HepG2 (cell line): Measurements from ENCODE around the gene POU2F1. TPM values are rescaled to one million over a fixed set of nuclear protein-coding genes. Genes with fewer than 3 reads are reported as not detected.

Experiments used
- BRCA1 ChIP-seq: sonication (generic); formaldehyde crosslinking; IDR thresholded peaks from 2 replicates; pipeline ENCODE4 v1.4.0; 2020; ENCODE audit warnings: missing genetic modification reagents
- CAMTA2 ChIP-seq: sonication (generic); formaldehyde crosslinking; IDR thresholded peaks from 2 replicates; pipeline ENCODE4 v1.4.0; 2020; ENCODE audit warnings: mild to moderate bottlenecking, missing genetic modification reagents, borderline replicate concordance
- CBX2 ChIP-seq, 2 experiments: fragments of 200-600 bp in 1 of 2; sonication (generic); formaldehyde crosslinking in 1 of 2; IDR thresholded peaks; 2 replicates each; pipeline versions ENCODE4 v1.7.0 to v1.8.1; 2018 to 2022; ENCODE audit warnings: low read depth in 2 of 2, low read length in 1 of 2, mild to moderate bottlenecking in 1 of 2, missing genetic modification reagents in 1 of 2
- CEBPG ChIP-seq: IDR thresholded peaks from 2 replicates; pipeline ENCODE4 v1.6.1; 2016
- DNMT3B ChIP-seq: conservative IDR thresholded peaks from 2 replicates; pipeline ENCODE4 v1.6.1; 2016; ENCODE audit warnings: missing biosample characterization, control low read depth
- IRX3 ChIP-seq: sonication (generic); formaldehyde crosslinking; IDR thresholded peaks from 2 replicates; pipeline ENCODE4 v1.8.1; 2023; ENCODE audit warnings: mild to moderate bottlenecking, low read depth, missing genetic modification reagents, borderline replicate concordance
- KDM6A ChIP-seq: IDR thresholded peaks from 2 replicates; pipeline ENCODE4 v1.6.1; 2016; ENCODE audit warnings: low read depth
- KLF16 ChIP-seq, 2 experiments: sonication (generic) in 1 of 2; formaldehyde crosslinking in 1 of 2; IDR thresholded peaks; 2 replicates each; pipeline versions ENCODE4 v1.6.1 to v1.8.0; 2016 to 2023; ENCODE audit warnings: missing genetic modification reagents in 2 of 2, missing compliant biosample characterization in 1 of 2
- KLF6 ChIP-seq: IDR thresholded peaks from 2 replicates; pipeline ENCODE4 v1.8.0; 2016; ENCODE audit warnings: missing biosample characterization, missing genetic modification reagents
- LCORL ChIP-seq, 2 experiments: fragments of 450-650 bp in 1 of 2; sonication (generic) in 1 of 2; formaldehyde crosslinking in 1 of 2; IDR thresholded peaks; 2 replicates each; pipeline versions ENCODE4 v1.5.0 to v1.6.1; 2017 to 2020; ENCODE audit warnings: antibody characterized with exemption in 1 of 2, missing genetic modification reagents in 1 of 2
- NFYC ChIP-seq: IDR thresholded peaks from 2 replicates; pipeline ENCODE4 v1.6.1; 2016; ENCODE audit warnings: missing genetic modification reagents, missing compliant biosample characterization
- RFX1 ChIP-seq: fragments of 450-650 bp; IDR thresholded peaks from 2 replicates; pipeline ENCODE4 v1.6.1; 2017
- SMAD3 ChIP-seq: sonication (generic); formaldehyde crosslinking; IDR thresholded peaks from 2 replicates; pipeline ENCODE4 v1.4.0; 2020; ENCODE audit warnings: missing genetic modification reagents
- SRSF1 ChIP-seq: fragments of 200-400 bp; formaldehyde crosslinking; optimal IDR thresholded peaks from 2 replicates; pipeline ENCODE3; 2017; ENCODE audit warnings: mild to moderate bottlenecking, low read depth, low read length, moderate library complexity
- TCF7L2 ChIP-seq: IDR thresholded peaks from 2 replicates; pipeline ENCODE4 v1.6.1; 2011; ENCODE audit warnings: mild to moderate bottlenecking, low read depth, low read length, moderate library complexity
- ZC3H4 ChIP-seq: sonication (generic); formaldehyde crosslinking; IDR thresholded peaks from 2 replicates; pipeline ENCODE4 v1.4.0; 2020; ENCODE audit warnings: missing genetic modification reagents, borderline replicate concordance
- ZKSCAN5 ChIP-seq: sonication (generic); formaldehyde crosslinking; IDR thresholded peaks from 2 replicates; pipeline ENCODE4 v1.5.1; 2020; ENCODE audit warnings: mild to moderate bottlenecking, missing genetic modification reagents
- ZNF12 ChIP-seq: sonication (generic); formaldehyde crosslinking; IDR thresholded peaks from 2 replicates; pipeline ENCODE4 v1.5.0; 2020; ENCODE audit warnings: missing genetic modification reagents
- ZNF282 ChIP-seq: fragments of 450-650 bp; IDR thresholded peaks from 2 replicates; pipeline ENCODE4 v1.6.1; 2018; ENCODE audit not compliant: partially characterized antibody
- ZNF570 ChIP-seq: sonication (generic); formaldehyde crosslinking; IDR thresholded peaks from 2 replicates; pipeline ENCODE4 v1.4.0; 2020; ENCODE audit warnings: mild to moderate bottlenecking, missing genetic modification reagents, borderline replicate concordance
- ZNF607 ChIP-seq: sonication (generic); formaldehyde crosslinking; IDR thresholded peaks from 2 replicates; pipeline ENCODE4 v1.5.1; 2020; ENCODE audit warnings: missing genetic modification reagents, mild to moderate bottlenecking, borderline replicate concordance
- ZNF713 ChIP-seq: sonication (generic); formaldehyde crosslinking; IDR thresholded peaks from 2 replicates; pipeline ENCODE4 v1.4.0; 2020; ENCODE audit warnings: mild to moderate bottlenecking, missing genetic modification reagents
- polyA plus RNA-seq, 8 experiments: library from polyadenylated mRNA; depleted of rRNA in 3 of 8; stranded (reverse) in 7 of 8; unstranded in 1 of 8; fragments of >200 nt; fragmentation: Illumina TruSeq in 4 of 8; extraction: Trizol in 4 of 8; gene quantifications; 2 replicates each; pipeline versions ENCODE4 v1.2.1 to v1.2.3, GENCODE V29; 2011 to 2016; ENCODE audit warnings: low read depth in 4 of 8, missing spikeins in 1 of 8, mixed read lengths in 1 of 8; ENCODE audit not compliant: insufficient read depth in 1 of 8
- total RNA-seq, 5 experiments: library from RNA; depleted of rRNA; stranded (reverse); fragments of >200 nt; fragmentation: Illumina TruSeq; extraction: Trizol; gene quantifications; 2 replicates each; pipeline ENCODE4 v1.2.3, GENCODE V29; 2016; ENCODE audit warnings: low read depth in 1 of 5
- TF ChIP-seq, protein P1 (sequence below): sonication (generic); formaldehyde crosslinking; IDR thresholded peaks from 2 replicates; pipeline ENCODE4 v1.4.0; 2020; ENCODE audit warnings: mild to moderate bottlenecking, missing genetic modification reagents
- TF ChIP-seq, protein P2 (sequence below): IDR thresholded peaks from 2 replicates; pipeline ENCODE4 v1.6.1; 2016; ENCODE audit warnings: low read depth, missing genetic modification reagents, missing compliant biosample characterization
- TF ChIP-seq, protein P3 (sequence below): sonication (generic); formaldehyde crosslinking; IDR thresholded peaks from 2 replicates; pipeline ENCODE4 v1.5.0; 2020; ENCODE audit warnings: missing genetic modification reagents

POU2F1 gene
- total and polyA plus RNA-seq, 2 of the 13 experiments (the other 11 are each of a cell fraction or from before 2014, with no cell fraction given) = 10.2 to 13.0 TPM

DNA sequence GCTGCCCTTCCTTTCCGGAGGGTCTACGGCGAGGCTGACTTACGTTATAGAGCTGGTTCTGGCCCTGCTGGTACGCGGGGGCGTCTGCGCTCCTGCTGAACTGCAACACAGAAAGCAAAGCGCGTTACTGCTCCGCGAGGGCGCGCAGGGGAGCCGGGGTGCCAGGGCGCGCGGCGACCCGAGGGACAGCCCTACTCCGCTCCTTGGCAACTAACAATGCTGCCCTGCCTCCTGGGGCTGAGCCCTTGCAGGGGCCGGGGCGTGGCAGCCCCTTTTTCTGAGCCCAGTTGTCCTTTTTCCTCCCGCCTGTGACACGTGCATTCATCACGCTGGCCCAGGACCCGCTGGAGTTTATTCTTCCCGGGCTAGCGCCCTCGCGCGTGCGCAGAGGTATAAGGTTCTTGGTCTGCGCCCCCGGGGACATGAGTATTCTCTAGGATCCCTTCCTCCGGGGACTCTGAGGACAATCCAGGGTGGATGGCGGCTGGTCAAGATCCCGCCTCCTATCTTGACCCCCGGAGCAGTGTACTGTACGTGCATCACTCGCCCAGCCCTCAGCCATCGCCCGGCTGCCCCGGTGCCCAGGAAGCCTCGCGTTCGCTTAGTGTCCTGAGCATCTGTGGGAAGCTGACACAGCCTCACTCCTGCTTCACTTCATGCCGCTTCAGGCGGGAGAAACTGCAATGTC, 218.8 kb downstream of the POU2F1 start (continued):
- TF ChIP-seq CBX2 (IDR thresholded peaks at IDR 0.05; ENCODE audit: low read depth, low read length) = no peak
- TF ChIP-seq CBX2 (CRISPR knock-in tag; IDR thresholded peaks at IDR 0.05; ENCODE audit: low read depth) = no peak
- no peak for TF ChIP-seq NFYC (CRISPR knock-in tag)
- no peak for TF ChIP-seq CEBPG (CRISPR knock-in tag)
- TF ChIP-seq ZKSCAN5 (CRISPR knock-in tag) = no peak
- no peak for TF ChIP-seq ZNF12 (CRISPR knock-in tag)
- TF ChIP-seq ZNF607 (CRISPR knock-in tag) = no peak
- TF ChIP-seq, protein P1, sequence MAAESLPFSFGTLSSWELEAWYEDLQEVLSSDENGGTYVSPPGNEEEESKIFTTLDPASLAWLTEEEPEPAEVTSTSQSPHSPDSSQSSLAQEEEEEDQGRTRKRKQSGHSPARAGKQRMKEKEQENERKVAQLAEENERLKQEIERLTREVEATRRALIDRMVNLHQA = no peak
- no peak for TF ChIP-seq DNMT3B (CRISPR knock-in tag)
- no peak for TF ChIP-seq CAMTA2 (CRISPR knock-in tag)
- TF ChIP-seq ZNF713 (CRISPR knock-in tag) = no peak
- TF ChIP-seq LCORL (IDR thresholded peaks at IDR 0.05) = no peak
- TF ChIP-seq LCORL (CRISPR knock-in tag; IDR thresholded peaks at IDR 0.05) = no peak
- TF ChIP-seq KLF6 (CRISPR knock-in tag) = no peak
- TF ChIP-seq TCF7L2 = no peak
- TF ChIP-seq SMAD3 (CRISPR knock-in tag) = no peak
- TF ChIP-seq SRSF1 = no peak
- no peak for TF ChIP-seq ZNF282
- TF ChIP-seq IRX3 (CRISPR knock-in tag) = 0 out of 2 replicates have a peak, but pooled peaks have one; percentile 45
- TF ChIP-seq ZC3H4 = no peak
- TF ChIP-seq BRCA1 = no peak
- no peak for TF ChIP-seq ZNF570 (CRISPR knock-in tag)
- TF ChIP-seq, protein P2, sequence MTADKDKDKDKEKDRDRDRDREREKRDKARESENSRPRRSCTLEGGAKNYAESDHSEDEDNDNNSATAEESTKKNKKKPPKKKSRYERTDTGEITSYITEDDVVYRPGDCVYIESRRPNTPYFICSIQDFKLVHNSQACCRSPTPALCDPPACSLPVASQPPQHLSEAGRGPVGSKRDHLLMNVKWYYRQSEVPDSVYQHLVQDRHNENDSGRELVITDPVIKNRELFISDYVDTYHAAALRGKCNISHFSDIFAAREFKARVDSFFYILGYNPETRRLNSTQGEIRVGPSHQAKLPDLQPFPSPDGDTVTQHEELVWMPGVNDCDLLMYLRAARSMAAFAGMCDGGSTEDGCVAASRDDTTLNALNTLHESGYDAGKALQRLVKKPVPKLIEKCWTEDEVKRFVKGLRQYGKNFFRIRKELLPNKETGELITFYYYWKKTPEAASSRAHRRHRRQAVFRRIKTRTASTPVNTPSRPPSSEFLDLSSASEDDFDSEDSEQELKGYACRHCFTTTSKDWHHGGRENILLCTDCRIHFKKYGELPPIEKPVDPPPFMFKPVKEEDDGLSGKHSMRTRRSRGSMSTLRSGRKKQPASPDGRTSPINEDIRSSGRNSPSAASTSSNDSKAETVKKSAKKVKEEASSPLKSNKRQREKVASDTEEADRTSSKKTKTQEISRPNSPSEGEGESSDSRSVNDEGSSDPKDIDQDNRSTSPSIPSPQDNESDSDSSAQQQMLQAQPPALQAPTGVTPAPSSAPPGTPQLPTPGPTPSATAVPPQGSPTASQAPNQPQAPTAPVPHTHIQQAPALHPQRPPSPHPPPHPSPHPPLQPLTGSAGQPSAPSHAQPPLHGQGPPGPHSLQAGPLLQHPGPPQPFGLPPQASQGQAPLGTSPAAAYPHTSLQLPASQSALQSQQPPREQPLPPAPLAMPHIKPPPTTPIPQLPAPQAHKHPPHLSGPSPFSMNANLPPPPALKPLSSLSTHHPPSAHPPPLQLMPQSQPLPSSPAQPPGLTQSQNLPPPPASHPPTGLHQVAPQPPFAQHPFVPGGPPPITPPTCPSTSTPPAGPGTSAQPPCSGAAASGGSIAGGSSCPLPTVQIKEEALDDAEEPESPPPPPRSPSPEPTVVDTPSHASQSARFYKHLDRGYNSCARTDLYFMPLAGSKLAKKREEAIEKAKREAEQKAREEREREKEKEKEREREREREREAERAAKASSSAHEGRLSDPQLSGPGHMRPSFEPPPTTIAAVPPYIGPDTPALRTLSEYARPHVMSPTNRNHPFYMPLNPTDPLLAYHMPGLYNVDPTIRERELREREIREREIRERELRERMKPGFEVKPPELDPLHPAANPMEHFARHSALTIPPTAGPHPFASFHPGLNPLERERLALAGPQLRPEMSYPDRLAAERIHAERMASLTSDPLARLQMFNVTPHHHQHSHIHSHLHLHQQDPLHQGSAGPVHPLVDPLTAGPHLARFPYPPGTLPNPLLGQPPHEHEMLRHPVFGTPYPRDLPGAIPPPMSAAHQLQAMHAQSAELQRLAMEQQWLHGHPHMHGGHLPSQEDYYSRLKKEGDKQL (CRISPR knock-in tag) = no peak
- TF ChIP-seq KDM6A (CRISPR knock-in tag) = no peak
- TF ChIP-seq, protein P3, sequence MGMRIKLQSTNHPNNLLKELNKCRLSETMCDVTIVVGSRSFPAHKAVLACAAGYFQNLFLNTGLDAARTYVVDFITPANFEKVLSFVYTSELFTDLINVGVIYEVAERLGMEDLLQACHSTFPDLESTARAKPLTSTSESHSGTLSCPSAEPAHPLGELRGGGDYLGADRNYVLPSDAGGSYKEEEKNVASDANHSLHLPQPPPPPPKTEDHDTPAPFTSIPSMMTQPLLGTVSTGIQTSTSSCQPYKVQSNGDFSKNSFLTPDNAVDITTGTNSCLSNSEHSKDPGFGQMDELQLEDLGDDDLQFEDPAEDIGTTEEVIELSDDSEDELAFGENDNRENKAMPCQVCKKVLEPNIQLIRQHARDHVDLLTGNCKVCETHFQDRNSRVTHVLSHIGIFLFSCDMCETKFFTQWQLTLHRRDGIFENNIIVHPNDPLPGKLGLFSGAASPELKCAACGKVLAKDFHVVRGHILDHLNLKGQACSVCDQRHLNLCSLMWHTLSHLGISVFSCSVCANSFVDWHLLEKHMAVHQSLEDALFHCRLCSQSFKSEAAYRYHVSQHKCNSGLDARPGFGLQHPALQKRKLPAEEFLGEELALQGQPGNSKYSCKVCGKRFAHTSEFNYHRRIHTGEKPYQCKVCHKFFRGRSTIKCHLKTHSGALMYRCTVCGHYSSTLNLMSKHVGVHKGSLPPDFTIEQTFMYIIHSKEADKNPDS (CRISPR knock-in tag) = no peak
- no peak for TF ChIP-seq RFX1
- TF ChIP-seq KLF16 (CRISPR knock-in tag; IDR thresholded peaks at IDR 0.05) = no peak
